Measurements from ENCODE around the gene SLC38A3.

- TF ChIP-seq CEBPB (IDR thresholded peaks at IDR 0.05): no peak
- no peak for TF ChIP-seq TCF12 (IDR thresholded peaks at IDR 0.05; ENCODE audit: low read depth)
- TF ChIP-seq YY1 (IDR thresholded peaks at IDR 0.05; ENCODE audit: low read depth): no peak
- TF ChIP-seq TAF1 (IDR thresholded peaks at IDR 0.05; ENCODE audit: low read depth): no peak
- TF ChIP-seq REST (IDR thresholded peaks at IDR 0.05; ENCODE audit: low read depth): no peak
- TF ChIP-seq MAX (IDR thresholded peaks at IDR 0.05): no peak
- no peak for TF ChIP-seq RAD21 (IDR thresholded peaks at IDR 0.05; ENCODE audit: low read depth)
- no peak for TF ChIP-seq EP300 (IDR thresholded peaks at IDR 0.05; ENCODE audit: borderline replicate concordance)
- no peak for TF ChIP-seq TEAD4 (IDR thresholded peaks at IDR 0.05)
- TF ChIP-seq CREB1 (IDR thresholded peaks at IDR 0.05; ENCODE audit: low read depth): no peak
Measured at GRCh38 chr3:50258029-50258680, 53.1 kb downstream of the SLC38A3 start.
